Inflammatory macrophage treated with lipopolysaccharide for 4 hours (primary cell): Measurements from ENCODE around the gene AKR1C1.
A peak's percentile ranks its signal among the peaks of the same experiment; 100 is the strongest.
"Not testable (repeated sequence)": the region's sequence is repeated elsewhere in the genome, so short reads cannot be mapped to it uniquely, and the experiment has no call there.

Source experiments
- DNase-seq: peaks from one replicate; pipeline ENCODE4 v3.0.0-alpha.2; 2020

The AKR1C1 gene

GRCh38 chr10:4984223-4984622, 21.0 kb downstream of the AKR1C1 start:
- no peak for DNase-seq

- no peak for DNase-seq
These were observed 21.9 kb downstream of the AKR1C1 start for GRCh38 chr10:4984971-4985594.

GRCh38 chr10:4988000-4988641, 24.9 kb downstream of the AKR1C1 start:
- not testable (repeated sequence) for DNase-seq

- no peak for DNase-seq
These were observed 27.0 kb downstream of the AKR1C1 start for GRCh38 chr10:4990217-4990616.

- DNase-seq: not testable (repeated sequence)
These were observed 28.2 kb downstream of the AKR1C1 start for GRCh38 chr10:4991463-4991862.

GRCh38 chr10:4992564-4992963, 29.3 kb downstream of the AKR1C1 start:
- DNase-seq: not testable (repeated sequence)

GRCh38 chr10:4994260-4994659, 31.0 kb downstream of the AKR1C1 start:
- not testable (repeated sequence) for DNase-seq

GRCh38 chr10:4998671-4999070, 35.5 kb downstream of the AKR1C1 start:
- no peak for DNase-seq

- no peak for DNase-seq
These were observed 39.0 kb downstream of the AKR1C1 start for GRCh38 chr10:5002013-5002727.

- DNase-seq: not testable (repeated sequence)
These were observed 40.2 kb downstream of the AKR1C1 start, which contains the start of gene AKR1C2 for GRCh38 chr10:5003127-5004029. TSS of gene AKR1C2 (minus strand) at chr10:5003857. CDS start at chr10:5003835, 22 bp downstream.

GRCh38 chr10:5004030-5004385, 40.8 kb downstream of the AKR1C1 start:
- DNase-seq: not testable (repeated sequence)

- not testable (repeated sequence) for DNase-seq
These were observed 41.3 kb downstream of the AKR1C1 start for GRCh38 chr10:5004501-5004900.

GRCh38 chr10:5008857-5009548, 45.8 kb downstream of the AKR1C1 start:
- DNase-seq: not testable (repeated sequence)

- not testable (repeated sequence) for DNase-seq
These were observed 46.8 kb downstream of the AKR1C1 start for GRCh38 chr10:5010043-5010442.

- DNase-seq: not testable (repeated sequence)
These were observed 48.2 kb downstream of the AKR1C1 start for GRCh38 chr10:5011392-5011791.

GRCh38 chr10:5012595-5012994, 49.4 kb downstream of the AKR1C1 start:
- DNase-seq: no peak

- no peak for DNase-seq
These were observed 50.2 kb downstream of the AKR1C1 start for GRCh38 chr10:5013385-5013784.

- not testable (repeated sequence) for DNase-seq
These were observed 51.1 kb downstream of the AKR1C1 start for GRCh38 chr10:5014200-5014910.

- peak; percentile 17 for DNase-seq
These were observed 51.7 kb downstream of the AKR1C1 start for GRCh38 chr10:5014936-5015335.

GRCh38 chr10:5018134-5018533, 54.9 kb downstream of the AKR1C1 start:
- no peak for DNase-seq

GRCh38 chr10:5018671-5019277, 55.6 kb downstream of the AKR1C1 start:
- DNase-seq: peak; percentile 59
